K562 (cell line): Measurements from ENCODE around the gene PPCDC. TPM values are rescaled to one million over a fixed set of nuclear protein-coding genes. Genes with fewer than 3 reads are reported as not detected.

Source experiments
- ATAC-seq: fragments of 200-7000 bp; cut with Tn5 transposase; 3 replicates; pipeline ENCODE4 v1.9.1; 2020; ENCODE audit warnings: moderate library complexity
- BruUV-seq: library from RNA; stranded (reverse); fragments of 400-500 nt; replicated peaks from 2 replicates; lab custom pipeline; 2021; lab: Mats Ljungman, UMichigan
- CTCF ChIA-PET: fragments of 300-600 bp; formaldehyde crosslinking; extraction: SDS; loops from one replicate; lab custom pipeline; 2021; ENCODE audit warnings: low intra/inter-chr PET ratio; lab: Yijun Ruan, JAX
- POLR2A ChIA-PET: fragments of 300-600, 350-650 bp; sonication (Branson Sonifier 250); formaldehyde crosslinking; extraction: SDS; loops from one replicate; lab custom pipeline; 2021; ENCODE audit warnings: antibody characterized with exemption, inconsistent platforms; lab: Yijun Ruan, JAX
- DNase-seq, 4 experiments: peaks; one replicate each; pipeline versions ENCODE4 v3.0.0 to v3.0.0-alpha.2; 2011 to 2018; ENCODE audit warnings: low spot score in 3 of 4, mixed read lengths in 3 of 4; ENCODE audit errors: extremely low read depth in 1 of 4
- FAIRE-seq: peaks from 2 replicates; lab custom pipeline; 2011; peaks lifted over from hg19 to GRCh38; lab: Jason Lieb, UNC
- H2AFZ ChIP-seq: 2 replicates; pipeline ENCODE4 v1.6.0; 2011; ENCODE audit warnings: low read depth, low read length, control low read depth, inconsistent platforms
- H3K27ac ChIP-seq: fragments of 200-600 bp; 3 replicates; pipeline ENCODE4 v1.8.0; 2011; ENCODE audit warnings: low read depth, mild to moderate bottlenecking, control low read depth, inconsistent platforms, low read length, moderate library complexity, mixed read lengths; ENCODE audit errors: extremely low read depth
- H3K27me3 ChIP-seq, 2 experiments: fragments of 300-600 bp in 1 of 2; 2 replicates in 1 of 2; 3 replicates in 1 of 2; pipeline versions ENCODE4 v1.6.0 to v1.8.0; 2011; ENCODE audit warnings: inconsistent platforms in 2 of 2, low read length in 2 of 2, mild to moderate bottlenecking in 1 of 2, mixed read lengths in 1 of 2, moderate library complexity in 1 of 2; ENCODE audit not compliant: control insufficient read depth in 2 of 2, insufficient read depth in 2 of 2
- H3K36me3 ChIP-seq: fragments of 300-600 bp; 3 replicates; pipeline ENCODE4 v1.8.0; 2011; ENCODE audit warnings: mild to moderate bottlenecking, low read length, inconsistent platforms; ENCODE audit not compliant: control insufficient read depth, insufficient read depth
- H3K4me1 ChIP-seq, 2 experiments: fragments of 200-600 bp in 1 of 2; replicated peaks in 1 of 2; 2 replicates in 1 of 2; 3 replicates in 1 of 2; pipeline versions ENCODE4 v1.5.1 to v1.8.0; 2011; ENCODE audit warnings: inconsistent platforms in 2 of 2, low read length in 2 of 2, mild to moderate bottlenecking in 1 of 2, mixed read lengths in 1 of 2, moderate library complexity in 1 of 2; ENCODE audit not compliant: control insufficient read depth in 2 of 2, insufficient read depth in 2 of 2
- H3K4me2 ChIP-seq: 2 replicates; pipeline ENCODE4 v1.6.1; 2011; ENCODE audit warnings: low read length, control low read depth, inconsistent platforms, mixed read lengths; ENCODE audit not compliant: insufficient read depth
- H3K4me3 ChIP-seq: fragments of 200-600 bp; sonication (generic), shearing (Covaris generic); 2 replicates; pipeline ENCODE4 v1.5.1; 2016; ENCODE audit warnings: control low read depth, inconsistent platforms
- H3K79me2 ChIP-seq: fragments of 200-600 bp; 3 replicates; pipeline ENCODE4 v1.8.0; 2011; ENCODE audit warnings: low read length, inconsistent platforms; ENCODE audit not compliant: control insufficient read depth, insufficient read depth
- H3K9ac ChIP-seq, 2 experiments: 2 replicates each; pipeline versions ENCODE4 v1.6.0 to v1.6.1; 2011; ENCODE audit warnings: low read depth in 2 of 2, low read length in 2 of 2, control low read depth in 1 of 2, inconsistent platforms in 1 of 2, mild to moderate bottlenecking in 1 of 2, mixed read lengths in 1 of 2; ENCODE audit not compliant: insufficient read depth in 1 of 2
- H3K9me1 ChIP-seq: one replicate; pipeline ENCODE4 v1.6.0; 2011; ENCODE audit warnings: inconsistent platforms, mild to moderate bottlenecking, low read length, moderate library complexity; ENCODE audit not compliant: control insufficient read depth, insufficient read depth
- H3K9me3 ChIP-seq: replicated peaks from 2 replicates; pipeline ENCODE4 v1.5.1; 2011; ENCODE audit warnings: low read depth, low read length, inconsistent platforms; ENCODE audit not compliant: control insufficient read depth, insufficient read depth
- H4K20me1 ChIP-seq: replicated peaks from 2 replicates; pipeline ENCODE4 v1.6.1; 2011; ENCODE audit warnings: low read length, inconsistent platforms, mixed read lengths; ENCODE audit not compliant: control insufficient read depth, insufficient read depth
- C11orf30 ChIP-seq: fragments of 450-650 bp; IDR thresholded peaks from 2 replicates; pipeline ENCODE4 v1.6.1; 2016; ENCODE audit warnings: low read depth, mild to moderate bottlenecking
- HDAC1 ChIP-seq, 2 experiments: fragments of 450-650 bp; IDR thresholded peaks; 2 replicates each; pipeline ENCODE4 v1.6.1; 2016 to 2017; ENCODE audit warnings: inconsistent platforms in 1 of 2, mild to moderate bottlenecking in 1 of 2, moderate library complexity in 1 of 2
- HLTF ChIP-seq: fragments of 450-650 bp; IDR thresholded peaks from 2 replicates; pipeline ENCODE4 v1.6.1; 2016
- ILF3 ChIP-seq: fragments of 450-650 bp; IDR thresholded peaks from 2 replicates; pipeline ENCODE4 v1.6.1; 2018; ENCODE audit warnings: antibody characterized with exemption, mild to moderate bottlenecking, moderate library complexity, borderline replicate concordance
- KLF16 ChIP-seq: IDR thresholded peaks from 2 replicates; pipeline ENCODE4 v1.6.1; 2016; ENCODE audit warnings: antibody characterized with exemption
- MAFG ChIP-seq: fragments of 450-650 bp; conservative IDR thresholded peaks from 2 replicates; pipeline ENCODE4 v1.6.1; 2016; ENCODE audit warnings: missing genetic modification characterization, missing compliant biosample characterization
- NR2C2 ChIP-seq, 2 experiments: fragments of 200-800 bp in 1 of 2; sonication (Bioruptor generic) in 1 of 2; sonication (generic) in 1 of 2; formaldehyde crosslinking in 1 of 2; IDR thresholded peaks; 2 replicates each; pipeline versions ENCODE4 v1.6.1 to v1.8.0; 2016 to 2022; ENCODE audit warnings: mild to moderate bottlenecking in 1 of 2, missing compliant biosample characterization in 1 of 2, missing genetic modification characterization in 1 of 2, missing genetic modification reagents in 1 of 2
- POLR2A ChIP-seq: fragments of 450-650 bp; conservative IDR thresholded peaks from 2 replicates; pipeline ENCODE4 v1.6.1; 2016
- RBBP5 ChIP-seq: fragments of 200-600 bp; sonication (generic); IDR thresholded peaks from 2 replicates; pipeline ENCODE4 v1.6.1; 2012; ENCODE audit warnings: borderline replicate concordance, mild to moderate bottlenecking, low read length, control low read depth, inconsistent platforms; ENCODE audit not compliant: insufficient read depth, poor library complexity, severe bottlenecking
- SPI1 ChIP-seq: IDR thresholded peaks from 2 replicates; pipeline ENCODE4 v1.6.1; 2011; ENCODE audit warnings: low read depth, low read length, control low read depth, borderline replicate concordance
- TAF9B ChIP-seq: fragments of 450-650 bp; IDR thresholded peaks from 2 replicates; pipeline ENCODE4 v1.6.1; 2018; ENCODE audit warnings: mild to moderate bottlenecking; ENCODE audit not compliant: partially characterized antibody
- ZNF316 ChIP-seq: fragments of 450-650 bp; IDR thresholded peaks from 2 replicates; pipeline ENCODE4 v1.6.1; 2016
- ZNF79 ChIP-seq: fragments of 250-450 bp; sonication (Bioruptor Pico); IDR thresholded peaks from 2 replicates; pipeline ENCODE4 v1.4.0; 2020; ENCODE audit warnings: low read depth, mild to moderate bottlenecking, moderate library complexity
- WGBS: fragments of 100-300 bp; shearing (Covaris generic); methylation state at CpG from one replicate; pipeline ENCODE4 v1.1.6; 2016; ENCODE audit warnings: low coverage, mixed read lengths; ENCODE audit not compliant: insufficient coverage; ENCODE audit errors: missing lambda C conversion rate; 5-methylcytosine and 5-hydroxymethylcytosine counted together
- in situ Hi-C: fragments of 300-500 bp; cut with MboI; formaldehyde crosslinking; loops from 4 replicates; pipeline ENCODE4 v1.15.0; 2018; ENCODE audit warnings: inconsistent platforms, mixed read lengths
- intact Hi-C: fragments of 100-400 bp; cut with micrococcal nuclease; formaldehyde crosslinking; loops from 2 replicates; pipeline ENCODE4 v1.14.2; 2022
- polyA plus RNA-seq, 8 experiments: library from polyadenylated mRNA; depleted of rRNA in 4 of 8; stranded (reverse) in 5 of 8; unstranded in 3 of 8; fragments of >200 nt; fragmentation: Nextera tagmentation in 2 of 8; fragmentation: Illumina TruSeq in 1 of 8; extraction: Ambion mirVana in 2 of 8; extraction: Trizol in 1 of 8; gene quantifications; 2 replicates each; pipeline versions ENCODE4 v1.2.1 to v1.2.3, GENCODE V29; 2011 to 2014; ENCODE audit warnings: inconsistent platforms in 1 of 8, missing spikeins in 1 of 8
- total RNA-seq, 7 experiments: library from RNA; depleted of rRNA in 6 of 7; stranded (reverse); fragments of >200 nt in 6 of 7; fragmentation: Illumina TruSeq in 2 of 7; extraction: Trizol in 2 of 7; gene quantifications; 2 replicates each; pipeline versions ENCODE4 v1.2.1 to v1.2.3, GENCODE V29; 2011 to 2021; ENCODE audit warnings: low replicate concordance in 1 of 7
- TF ChIP-seq, protein P1 (sequence below): fragments of 200-800 bp; sonication (Bioruptor generic); IDR thresholded peaks from 2 replicates; pipeline ENCODE4 v1.6.1; 2017; ENCODE audit warnings: missing genetic modification characterization, missing compliant biosample characterization
- TF ChIP-seq, protein P2 (sequence below), 2 experiments: fragments of 450-650 bp in 1 of 2; sonication (generic) in 1 of 2; formaldehyde crosslinking in 1 of 2; IDR thresholded peaks in 1 of 2; conservative IDR thresholded peaks in 1 of 2; 2 replicates each; pipeline versions ENCODE4 v1.6.1 to v1.8.1; 2016 to 2023; ENCODE audit warnings: mild to moderate bottlenecking in 2 of 2, moderate library complexity in 2 of 2, inconsistent platforms in 1 of 2, missing genetic modification reagents in 1 of 2
- TF ChIP-seq, protein P3 (sequence below), 2 experiments: fragments of 450-650 bp; IDR thresholded peaks; 2 replicates each; pipeline ENCODE4 v1.6.1; 2016

Gene PPCDC
- total and polyA plus RNA-seq, 9 of the 15 experiments (the other 6 are each of a cell fraction or from before 2014, with no cell fraction given): 10.9 to 53.6 (median 16.7) TPM

DNA sequence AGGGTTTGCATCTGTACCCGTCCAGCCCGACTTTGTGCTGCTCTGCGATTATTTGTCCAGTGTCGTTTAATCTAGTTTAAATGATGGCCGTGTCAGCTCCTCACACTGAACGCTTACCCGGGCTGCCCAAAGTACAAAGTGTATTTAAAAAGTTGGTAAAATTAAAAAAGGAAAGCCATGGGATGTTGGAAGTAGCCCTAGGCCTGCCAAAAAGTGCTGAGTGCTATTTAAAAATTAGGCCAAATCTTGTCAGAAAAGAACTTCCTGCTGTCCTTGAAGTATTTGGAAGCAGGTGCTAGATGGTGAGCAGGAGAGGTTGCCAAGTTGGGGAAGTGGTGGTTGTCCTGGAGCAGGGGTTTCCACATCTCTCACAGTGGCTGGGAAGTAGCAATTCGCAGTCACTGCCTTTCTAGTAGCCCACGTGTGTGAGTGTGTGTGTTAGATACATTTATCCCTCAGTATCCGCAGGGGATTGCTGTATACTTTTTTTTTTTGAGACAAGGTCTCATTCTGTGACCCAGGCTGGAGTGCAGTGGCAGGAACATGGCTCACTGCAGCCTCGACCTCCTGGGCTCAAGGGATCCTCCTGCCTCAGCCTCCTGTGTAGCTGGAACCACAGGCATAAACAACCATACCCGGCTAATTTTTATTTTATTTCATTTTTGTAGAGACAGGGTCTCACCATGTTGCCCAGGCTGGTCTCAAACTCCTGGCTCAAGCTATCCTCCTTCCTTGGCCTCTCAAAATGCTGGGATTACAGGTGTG, 664 bp downstream of the PPCDC start:
- BruUV-seq: TSS peak; percentile 89

More for the DNA sequence above, 664 bp downstream of the PPCDC start:
- H3K4me2 ChIP-seq: peak overlapping the region; percentile 96
- peak; percentile 83 for FAIRE-seq
- POLR2A ChIA-PET: interaction anchor here (0.7 to 2.1 kb wide), 17 partner anchors 8 to 429 kb away, joined by 3 to 18 read pairs (median 4); partner anchors contain the start of gene RPP25
- TF ChIP-seq RBBP5 (peak; percentile 14), NR2C2 (CRISPR knock-in tag; IDR thresholded peaks at IDR 0.05) (no peak), NR2C2 (tag; IDR thresholded peaks at IDR 0.05) (no peak), HLTF (0 out of 2 replicates have a peak, but pooled peaks have one; percentile 2), ILF3 (no peak), KLF16 (no peak), ZNF316 (peak; percentile 84), ZNF79 (CRISPR knock-in tag) (no peak), HDAC1 (IDR thresholded peaks at IDR 0.05) (no peak; a peak in 1 of 4 replicates), POLR2A (peak; percentile 28; the same call in 1 of the 2 replicates), MAFG (peak; percentile 41; the same call in 1 of the 2 replicates), TAF9B (peak; percentile 15), SPI1 (peak; percentile 54; the same call in 1 of the 2 replicates), C11orf30 (peak; percentile 56; the same call in 1 of the 2 replicates)
- TF ChIP-seq, protein P1, sequence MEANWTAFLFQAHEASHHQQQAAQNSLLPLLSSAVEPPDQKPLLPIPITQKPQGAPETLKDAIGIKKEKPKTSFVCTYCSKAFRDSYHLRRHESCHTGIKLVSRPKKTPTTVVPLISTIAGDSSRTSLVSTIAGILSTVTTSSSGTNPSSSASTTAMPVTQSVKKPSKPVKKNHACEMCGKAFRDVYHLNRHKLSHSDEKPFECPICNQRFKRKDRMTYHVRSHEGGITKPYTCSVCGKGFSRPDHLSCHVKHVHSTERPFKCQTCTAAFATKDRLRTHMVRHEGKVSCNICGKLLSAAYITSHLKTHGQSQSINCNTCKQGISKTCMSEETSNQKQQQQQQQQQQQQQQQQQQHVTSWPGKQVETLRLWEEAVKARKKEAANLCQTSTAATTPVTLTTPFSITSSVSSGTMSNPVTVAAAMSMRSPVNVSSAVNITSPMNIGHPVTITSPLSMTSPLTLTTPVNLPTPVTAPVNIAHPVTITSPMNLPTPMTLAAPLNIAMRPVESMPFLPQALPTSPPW (CRISPR knock-in tag): 0 out of 2 replicates have a peak, but pooled peaks have one; percentile 29
- TF ChIP-seq, protein P2, sequence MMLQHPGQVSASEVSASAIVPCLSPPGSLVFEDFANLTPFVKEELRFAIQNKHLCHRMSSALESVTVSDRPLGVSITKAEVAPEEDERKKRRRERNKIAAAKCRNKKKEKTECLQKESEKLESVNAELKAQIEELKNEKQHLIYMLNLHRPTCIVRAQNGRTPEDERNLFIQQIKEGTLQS (IDR thresholded peaks at IDR 0.05): no peak
- TF ChIP-seq, protein P2 (CRISPR knock-in tag; conservative IDR thresholded peaks at IDR 0.05): 0 out of 2 replicates have a peak, but pooled peaks have one; percentile 1
- TF ChIP-seq, protein P3, sequence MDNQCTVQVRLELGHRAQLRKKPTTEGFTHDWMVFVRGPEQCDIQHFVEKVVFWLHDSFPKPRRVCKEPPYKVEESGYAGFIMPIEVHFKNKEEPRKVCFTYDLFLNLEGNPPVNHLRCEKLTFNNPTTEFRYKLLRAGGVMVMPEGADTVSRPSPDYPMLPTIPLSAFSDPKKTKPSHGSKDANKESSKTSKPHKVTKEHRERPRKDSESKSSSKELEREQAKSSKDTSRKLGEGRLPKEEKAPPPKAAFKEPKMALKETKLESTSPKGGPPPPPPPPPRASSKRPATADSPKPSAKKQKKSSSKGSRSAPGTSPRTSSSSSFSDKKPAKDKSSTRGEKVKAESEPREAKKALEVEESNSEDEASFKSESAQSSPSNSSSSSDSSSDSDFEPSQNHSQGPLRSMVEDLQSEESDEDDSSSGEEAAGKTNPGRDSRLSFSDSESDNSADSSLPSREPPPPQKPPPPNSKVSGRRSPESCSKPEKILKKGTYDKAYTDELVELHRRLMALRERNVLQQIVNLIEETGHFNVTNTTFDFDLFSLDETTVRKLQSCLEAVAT (IDR thresholded peaks at IDR 0.05): 0 out of 4 replicates have a peak, but pooled peaks of 1 of the 2 experiments have one; percentile 7
- TF ChIP-seq, all 486 proteins: peak for 11
- peaks cover 19% of the 10 kb centered on the region for H3K79me2 ChIP-seq
- peak overlapping the region; percentile 80 for H3K4me3 ChIP-seq
- H2AFZ ChIP-seq: peak overlapping the region; percentile 91
- peak; percentile 38 for ATAC-seq
- peaks cover 12% of the 10 kb centered on the region for H3K36me3 ChIP-seq
- CTCF ChIA-PET: no interaction called here
- whole genome bisulfite sequencing: under 1% methylated on average over 12 of the region's 12 CpGs
- in situ Hi-C loops (loop anchor here (10.0 kb wide), 1 partner anchor 651 kb away; no protein-coding TSS in a partner anchor), intact Hi-C loops (no loop called here)
- peaks cover 16 to 22% of the 10 kb centered on the region in 2 experiments; a peak in 4 of 5 replicates for H3K4me1 ChIP-seq
- H4K20me1 ChIP-seq: no peaks in the 10 kb centered on the region
- DNase-seq: peak in 2 of 4 experiments; percentile 42 to 53
- no peaks in the 10 kb centered on the region for H3K9me1 ChIP-seq
- H3K9me3 ChIP-seq: no peaks in the 10 kb centered on the region
- H3K27ac ChIP-seq: peak overlapping the region; percentile 95
- H3K27me3 ChIP-seq: no peaks in the 10 kb centered on the region
- H3K9ac ChIP-seq: peak overlapping the region; percentile 98 to 100
